Measurements from ENCODE around the gene SPPL3. TPM values are rescaled to one million over a fixed set of nuclear protein-coding genes. Genes with fewer than 3 reads are reported as not detected.

The SPPL3 gene
- total RNA-seq, 4 donors from 2014 or later: 16.8 to 28.7 (median 22.7) TPM

DNA sequence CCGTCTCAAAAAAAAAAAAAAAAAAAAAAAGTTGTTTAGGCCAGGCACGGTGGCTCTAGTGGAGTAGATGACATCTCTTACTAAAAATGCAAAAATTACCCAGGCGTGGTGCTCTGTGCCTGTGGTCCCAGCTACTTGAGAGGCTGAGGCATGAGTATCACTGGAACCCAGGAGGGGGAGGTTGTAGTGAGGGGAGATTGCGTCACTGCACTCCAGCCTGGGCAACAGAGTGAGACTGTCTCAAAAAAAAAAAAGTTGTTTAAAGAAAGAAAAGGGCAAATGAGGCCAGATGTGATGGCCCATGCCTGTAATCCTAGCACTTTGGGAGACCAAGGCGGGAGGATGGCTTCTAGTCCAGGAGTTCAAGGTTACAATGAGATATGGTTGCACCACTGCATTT, 36.6 kb upstream of the SPPL3 start:
- TF ChIP-seq, protein P1, sequence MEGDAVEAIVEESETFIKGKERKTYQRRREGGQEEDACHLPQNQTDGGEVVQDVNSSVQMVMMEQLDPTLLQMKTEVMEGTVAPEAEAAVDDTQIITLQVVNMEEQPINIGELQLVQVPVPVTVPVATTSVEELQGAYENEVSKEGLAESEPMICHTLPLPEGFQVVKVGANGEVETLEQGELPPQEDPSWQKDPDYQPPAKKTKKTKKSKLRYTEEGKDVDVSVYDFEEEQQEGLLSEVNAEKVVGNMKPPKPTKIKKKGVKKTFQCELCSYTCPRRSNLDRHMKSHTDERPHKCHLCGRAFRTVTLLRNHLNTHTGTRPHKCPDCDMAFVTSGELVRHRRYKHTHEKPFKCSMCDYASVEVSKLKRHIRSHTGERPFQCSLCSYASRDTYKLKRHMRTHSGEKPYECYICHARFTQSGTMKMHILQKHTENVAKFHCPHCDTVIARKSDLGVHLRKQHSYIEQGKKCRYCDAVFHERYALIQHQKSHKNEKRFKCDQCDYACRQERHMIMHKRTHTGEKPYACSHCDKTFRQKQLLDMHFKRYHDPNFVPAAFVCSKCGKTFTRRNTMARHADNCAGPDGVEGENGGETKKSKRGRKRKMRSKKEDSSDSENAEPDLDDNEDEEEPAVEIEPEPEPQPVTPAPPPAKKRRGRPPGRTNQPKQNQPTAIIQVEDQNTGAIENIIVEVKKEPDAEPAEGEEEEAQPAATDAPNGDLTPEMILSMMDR (IDR thresholded peaks at IDR 0.05): no peak
- ATAC-seq (ENCODE audit: low FRiP score) (no peak), DNase-seq (ENCODE audit: low spot score) (no peak)

DNA sequence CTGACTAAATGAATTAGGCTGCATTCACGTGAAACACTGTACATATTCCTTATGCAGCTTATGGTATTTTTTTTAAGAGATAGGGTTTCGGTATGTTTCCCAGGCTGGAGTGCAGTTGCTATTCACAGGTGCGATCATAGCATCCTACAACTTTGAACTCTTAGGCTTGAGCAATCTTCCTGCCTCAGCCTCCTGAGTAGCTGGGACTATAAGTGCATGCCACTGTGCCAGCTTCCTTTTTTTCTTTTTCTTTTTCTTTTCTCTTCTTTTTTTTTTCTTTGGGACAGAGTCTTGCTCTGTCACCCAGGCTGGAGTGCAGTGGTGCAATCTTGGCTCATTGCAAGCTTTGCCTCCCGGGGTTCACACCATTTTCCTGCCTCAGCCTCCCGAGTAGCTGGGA, 35.8 kb upstream of the SPPL3 start:
- TF ChIP-seq, protein P1 (IDR thresholded peaks at IDR 0.05): no peak
- ATAC-seq (ENCODE audit: low FRiP score) (no peak), DNase-seq (ENCODE audit: low spot score) (no peak)

DNA sequence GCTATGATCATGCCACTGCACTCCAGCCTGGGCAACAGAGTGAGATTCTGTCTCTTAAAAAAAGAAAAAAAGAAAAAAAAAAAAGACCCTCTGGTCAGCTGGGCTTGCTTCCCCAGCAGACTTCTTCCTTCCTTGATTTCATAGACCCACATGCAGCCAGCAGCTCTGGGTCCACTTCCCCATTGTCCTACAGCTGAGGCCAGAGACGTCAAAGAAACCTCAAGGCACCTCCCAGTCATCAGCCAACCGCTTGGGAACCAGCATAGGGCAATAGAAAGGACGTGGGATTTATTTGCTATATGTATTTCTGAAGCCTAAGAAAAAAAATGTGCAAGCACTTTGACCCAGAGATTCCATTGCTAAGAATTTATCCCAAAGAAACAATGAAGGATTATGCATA, 35.4 kb upstream of the SPPL3 start:
- TF ChIP-seq, protein P1 (IDR thresholded peaks at IDR 0.05): no peak
- DNase-seq (ENCODE audit: low spot score): no peak
- no peak for ATAC-seq (ENCODE audit: low FRiP score)

DNA sequence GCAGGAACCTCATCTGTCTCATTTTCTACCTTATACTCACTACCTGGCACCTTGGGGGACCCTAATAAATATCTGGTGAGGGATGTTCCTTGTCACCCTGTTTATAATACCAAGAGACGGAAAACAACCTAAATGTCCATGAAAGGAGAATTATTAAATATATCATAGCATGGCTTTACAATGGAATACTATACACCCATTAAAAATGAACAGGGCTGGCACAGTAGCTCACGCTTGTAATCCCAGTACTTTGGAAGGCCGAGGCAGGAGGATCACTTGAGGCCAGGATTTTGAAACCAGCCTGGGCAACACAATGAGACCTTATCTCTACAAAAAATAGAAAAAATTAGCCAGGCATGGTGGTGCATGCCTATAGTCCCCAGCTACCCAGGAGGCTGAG, 34.3 kb upstream of the SPPL3 start:
- no peak for DNase-seq (ENCODE audit: low spot score)
- TF ChIP-seq, protein P1 (IDR thresholded peaks at IDR 0.05): no peak
- no peak for ATAC-seq (ENCODE audit: low FRiP score)

DNA sequence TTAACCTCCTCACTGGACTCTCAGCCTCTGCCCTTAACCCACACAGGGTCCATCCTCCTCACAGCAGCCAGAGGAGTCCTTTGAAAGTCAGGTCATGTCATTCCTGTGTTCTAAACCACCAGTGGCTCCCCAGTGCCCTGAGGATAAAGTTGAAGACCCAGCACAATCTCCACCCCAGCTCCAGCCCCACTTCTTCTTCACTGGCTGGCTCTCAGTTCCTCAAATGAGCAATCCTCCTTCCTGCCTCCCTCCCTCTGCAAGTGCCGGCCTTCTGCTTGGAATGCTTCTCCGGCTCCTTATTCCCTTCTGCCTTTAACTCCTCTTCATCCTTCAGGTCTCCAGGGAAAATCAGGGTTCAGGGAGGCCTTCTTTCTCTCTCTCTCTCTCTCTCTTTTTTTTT, 32.0 kb upstream of the SPPL3 start:
- ATAC-seq (ENCODE audit: low FRiP score): no peak
- no peak for DNase-seq (ENCODE audit: low spot score)
- TF ChIP-seq, protein P1 (IDR thresholded peaks at IDR 0.05): no peak

DNA sequence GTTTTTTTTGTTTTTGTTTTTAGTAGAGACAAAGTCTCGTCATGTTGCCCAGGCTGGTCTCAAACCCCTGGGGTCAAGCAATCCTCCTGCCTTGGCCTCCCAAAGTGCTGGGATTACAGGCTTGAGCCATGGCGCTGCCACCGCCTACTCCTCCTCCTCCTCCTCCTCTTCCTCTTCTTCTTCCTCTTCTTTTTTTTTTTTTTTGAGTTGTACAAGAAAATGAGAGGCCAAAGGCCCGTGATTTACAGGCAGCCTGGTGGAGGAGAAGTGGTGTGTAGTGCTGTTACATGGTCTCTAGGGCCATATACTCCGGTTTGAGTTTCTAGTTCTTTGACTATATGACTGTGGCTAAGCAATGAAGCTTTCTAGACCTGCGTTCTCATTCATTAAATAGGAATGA, 29.6 kb upstream of the SPPL3 start:
- DNase-seq (ENCODE audit: low spot score) (no peak), ATAC-seq (ENCODE audit: low FRiP score) (no peak)
- TF ChIP-seq, protein P1 (IDR thresholded peaks at IDR 0.05): no peak

DNA sequence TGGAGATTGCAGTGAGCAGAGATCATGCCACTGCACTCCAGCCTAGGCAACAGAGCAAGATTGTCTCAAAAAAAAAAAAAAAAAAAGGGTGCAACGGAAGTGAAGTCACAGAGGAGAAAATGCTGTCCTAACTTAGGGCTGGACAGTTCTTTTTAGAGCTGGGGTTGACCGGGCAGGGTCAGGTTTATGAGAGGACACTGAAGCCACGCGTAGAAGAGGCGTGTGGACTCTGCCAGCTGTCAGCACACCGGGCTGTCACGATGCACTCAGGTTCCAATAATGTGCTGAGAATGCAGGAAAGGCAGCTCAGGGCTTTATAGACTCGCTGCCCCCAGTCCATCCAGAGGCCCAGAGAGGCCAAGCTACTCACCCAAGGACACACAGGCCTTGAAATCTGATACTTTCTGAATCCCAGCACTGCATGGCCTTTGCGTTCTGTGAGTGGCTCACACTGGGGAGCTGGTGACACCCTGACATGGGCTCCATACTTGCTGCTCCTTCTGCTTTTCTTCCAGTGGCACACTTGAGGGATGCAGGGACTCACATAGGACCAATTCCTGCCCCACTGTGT, 28.9 kb upstream of the SPPL3 start:
- no peak for DNase-seq (ENCODE audit: low spot score)
- ATAC-seq (ENCODE audit: low FRiP score): no peak
- TF ChIP-seq, protein P1 (IDR thresholded peaks at IDR 0.05): no peak
